Mesenchymal stem cell (in vitro differentiated cells and primary cell): Measurements from ENCODE around the gene BCAP31.
"Not testable (repeated sequence)": the region's sequence is repeated elsewhere in the genome, so short reads cannot be mapped to it uniquely, and the experiment has no call there.

ENCODE experiments used
- DNase-seq: peaks from one replicate; pipeline ENCODE4 v3.0.0-alpha.2; 2013
- H2AFZ ChIP-seq: one replicate; pipeline ENCODE4 v1.6.1; 2013; ENCODE audit warnings: low read depth, mild to moderate bottlenecking, control low read depth, inconsistent platforms, low read length, moderate library complexity
- H2AK5ac ChIP-seq: 2 replicates; pipeline ENCODE4 v1.6.1; 2013; ENCODE audit warnings: low read length, moderate library complexity, mild to moderate bottlenecking, inconsistent platforms; ENCODE audit not compliant: severe bottlenecking
- H2BK120ac ChIP-seq: one replicate; pipeline ENCODE4 v1.6.1; 2013; ENCODE audit warnings: low read depth, mild to moderate bottlenecking, inconsistent platforms, low read length, moderate library complexity
- H2BK12ac ChIP-seq, 2 experiments: one replicate each; pipeline ENCODE4 v1.6.1; 2013; ENCODE audit warnings: inconsistent platforms in 2 of 2, low read length in 2 of 2, mild to moderate bottlenecking in 2 of 2, moderate library complexity in 2 of 2, control low read depth in 1 of 2
- H2BK15ac ChIP-seq: one replicate; pipeline ENCODE4 v1.6.1; 2013; ENCODE audit warnings: mild to moderate bottlenecking, low read depth, inconsistent platforms; ENCODE audit not compliant: poor library complexity, severe bottlenecking
- H2BK5ac ChIP-seq: 2 replicates; pipeline ENCODE4 v1.6.1; 2013; ENCODE audit warnings: low read depth, mild to moderate bottlenecking, low read length, control low read depth, inconsistent platforms; ENCODE audit not compliant: poor library complexity, severe bottlenecking
- H3K14ac ChIP-seq, 2 experiments: one replicate each; pipeline ENCODE4 v1.6.1; 2013; ENCODE audit warnings: inconsistent platforms in 2 of 2, low read length in 2 of 2, control low read depth in 1 of 2, mild to moderate bottlenecking in 1 of 2, moderate library complexity in 1 of 2
- H3K18ac ChIP-seq, 2 experiments: one replicate each; pipeline ENCODE4 v1.6.1; 2013; ENCODE audit warnings: inconsistent platforms in 2 of 2, low read length in 2 of 2, control low read depth in 1 of 2, low read depth in 1 of 2, mild to moderate bottlenecking in 1 of 2
- H3K23ac ChIP-seq, 2 experiments: one replicate each; pipeline ENCODE4 v1.6.1; 2013; ENCODE audit warnings: inconsistent platforms in 2 of 2, low read length in 2 of 2, mild to moderate bottlenecking in 2 of 2, moderate library complexity in 2 of 2, control low read depth in 1 of 2
- H3K27ac ChIP-seq: 2 replicates; pipeline ENCODE4 v1.5.1; 2013; ENCODE audit warnings: mild to moderate bottlenecking, moderate library complexity, low read length, control low read depth, inconsistent platforms; ENCODE audit not compliant: poor library complexity, severe bottlenecking
- H3K27me3 ChIP-seq, 2 experiments: 2 replicates each; pipeline versions ENCODE4 v1.6.1 to v1.7.0; 2013; ENCODE audit warnings: low read length in 2 of 2, mild to moderate bottlenecking in 2 of 2, moderate library complexity in 2 of 2, control low read depth in 1 of 2, inconsistent platforms in 1 of 2; ENCODE audit not compliant: control insufficient read depth in 1 of 2, insufficient read depth in 1 of 2
- H3K36me3 ChIP-seq, 2 experiments: 2 replicates each; pipeline versions ENCODE4 v1.6.1 to v1.7.0; 2013; ENCODE audit warnings: low read length in 2 of 2, control low read depth in 1 of 2, inconsistent platforms in 1 of 2, low read depth in 1 of 2, mild to moderate bottlenecking in 1 of 2; ENCODE audit not compliant: insufficient read depth in 2 of 2, control insufficient read depth in 1 of 2
- H3K4ac ChIP-seq, 2 experiments: one replicate each; pipeline ENCODE4 v1.6.1; 2013; ENCODE audit warnings: inconsistent platforms in 2 of 2, low read length in 2 of 2, mild to moderate bottlenecking in 2 of 2, moderate library complexity in 2 of 2, control low read depth in 1 of 2, low read depth in 1 of 2
- H3K4me1 ChIP-seq: 2 replicates; pipeline ENCODE4 v1.6.1; 2013; ENCODE audit warnings: low read depth, low read length, control low read depth; ENCODE audit not compliant: control insufficient read depth, insufficient read depth
- H3K4me2 ChIP-seq: 2 replicates; pipeline ENCODE4 v1.6.1; 2013; ENCODE audit warnings: low read length, mild to moderate bottlenecking, inconsistent platforms; ENCODE audit not compliant: poor library complexity, severe bottlenecking
- H3K4me3 ChIP-seq, 2 experiments: 2 replicates each; pipeline versions ENCODE4 v1.5.1 to v1.7.0; 2013; ENCODE audit warnings: low read length in 2 of 2, mild to moderate bottlenecking in 2 of 2, control low read depth in 1 of 2, low read depth in 1 of 2; ENCODE audit not compliant: insufficient read depth in 1 of 2
- H3K79me1 ChIP-seq: replicated peaks from 2 replicates; pipeline ENCODE4 v1.6.1; 2013; ENCODE audit warnings: mild to moderate bottlenecking, control low read depth, low read length, inconsistent platforms; ENCODE audit not compliant: poor library complexity, severe bottlenecking
- H3K9ac ChIP-seq: 2 replicates; pipeline ENCODE4 v1.7.0; 2013; ENCODE audit warnings: mild to moderate bottlenecking, low read length, moderate library complexity
- H3K9me3 ChIP-seq: 2 replicates; pipeline ENCODE4 v1.7.0; 2013; ENCODE audit warnings: mild to moderate bottlenecking, low read length; ENCODE audit not compliant: control insufficient read depth
- H4K8ac ChIP-seq: one replicate; pipeline ENCODE4 v1.6.1; 2013; ENCODE audit warnings: inconsistent platforms, mild to moderate bottlenecking, low read length, moderate library complexity
- H4K91ac ChIP-seq: one replicate; pipeline ENCODE4 v1.6.1; 2013; ENCODE audit warnings: mild to moderate bottlenecking, low read length, inconsistent platforms
- WGBS: methylation state at CpG from one replicate; pipeline ENCODE4 v1.1.7; 2013; ENCODE audit warnings: mixed read lengths; 5-methylcytosine and 5-hydroxymethylcytosine counted together

The BCAP31 gene

GRCh38 chrX:153743468-153744209 is 19.5 kb upstream of the BCAP31 start:
- not testable (repeated sequence) for H3K4me1 ChIP-seq, H2BK5ac ChIP-seq, H2BK15ac ChIP-seq, H3K14ac ChIP-seq, H3K18ac ChIP-seq, H3K9ac ChIP-seq, H3K4me2 ChIP-seq, H3K27me3 ChIP-seq, H2AK5ac ChIP-seq, H3K23ac ChIP-seq, H2BK12ac ChIP-seq, H2AFZ ChIP-seq, H3K27ac ChIP-seq, H3K4ac ChIP-seq, H2BK120ac ChIP-seq, H3K79me1 ChIP-seq, DNase-seq, H3K9me3 ChIP-seq, H4K91ac ChIP-seq
- peak overlapping the region in 1 of 2 experiments; percentile 18 for H3K4me3 ChIP-seq
- peaks cover under 1 to 12% of the 10 kb centered on the region in 2 experiments for H3K36me3 ChIP-seq
- WGBS: 12% methylated on average over 9 of the region's 35 CpGs
- peak overlapping the region; percentile 69 for H4K8ac ChIP-seq

- not testable (repeated sequence) for H2BK12ac ChIP-seq, H3K4ac ChIP-seq, DNase-seq, H4K8ac ChIP-seq, H3K4me3 ChIP-seq, H3K4me2 ChIP-seq, H3K9ac ChIP-seq, H3K27ac ChIP-seq, H3K79me1 ChIP-seq, H3K4me1 ChIP-seq, H2BK5ac ChIP-seq, H2AFZ ChIP-seq, H3K27me3 ChIP-seq, H3K18ac ChIP-seq, H2BK15ac ChIP-seq, H2BK120ac ChIP-seq, H3K9me3 ChIP-seq, H2AK5ac ChIP-seq, H3K23ac ChIP-seq, H3K14ac ChIP-seq, H4K91ac ChIP-seq
- WGBS: 89% methylated on average over 3 of the region's 32 CpGs
- peaks cover 3 to 16% of the 10 kb centered on the region in 2 experiments for H3K36me3 ChIP-seq
Observed at GRCh38 chrX:153742796-153743467, 18.7 kb upstream of the BCAP31 start.

GRCh38 chrX:153742111-153742510 is 17.9 kb upstream of the BCAP31 start:
- WGBS: 97% methylated on average over 14 of the region's 14 CpGs
- not testable (repeated sequence) for H3K4me1 ChIP-seq, H3K14ac ChIP-seq

GRCh38 chrX:153741446-153741845 is 17.3 kb upstream of the BCAP31 start:
- Histone ChIP-seq H3K27ac (no peak overlapping the region), H3K14ac (no peak overlapping the region), H2BK5ac (no peak overlapping the region)

More at GRCh38 chrX:153742111-153742510, 17.9 kb upstream of the BCAP31 start:
- H3K23ac ChIP-seq, H4K8ac ChIP-seq, H2BK5ac ChIP-seq, H2AK5ac ChIP-seq, H3K79me1 ChIP-seq, H3K27me3 ChIP-seq, H3K4me2 ChIP-seq, H2AFZ ChIP-seq, H2BK15ac ChIP-seq, H4K91ac ChIP-seq, H3K9me3 ChIP-seq, H3K18ac ChIP-seq, H2BK12ac ChIP-seq, H2BK120ac ChIP-seq, H3K4ac ChIP-seq, H3K9ac ChIP-seq, H3K4me3 ChIP-seq, H3K27ac ChIP-seq, DNase-seq: not testable (repeated sequence)
- H3K36me3 ChIP-seq: peaks cover 9 to 21% of the 10 kb centered on the region in 2 experiments

More at GRCh38 chrX:153741446-153741845, 17.3 kb upstream of the BCAP31 start:
- Histone ChIP-seq H3K4me2 (no peak overlapping the region), H3K27me3 (peaks cover 0 to 4% of the 10 kb centered on the region in 2 experiments), H2BK120ac (no peak overlapping the region), H4K8ac (no peak overlapping the region), H3K79me1 (no peaks in the 10 kb centered on the region), H3K4me1 (peaks cover 5% of the 10 kb centered on the region), H3K23ac (no peak overlapping the region), H3K4ac (no peak overlapping the region), H2BK12ac (no peak overlapping the region), H4K91ac (no peak overlapping the region), H3K36me3 (peaks cover 11 to 27% of the 10 kb centered on the region in 2 experiments), H3K9me3 (no peaks in the 10 kb centered on the region), H3K9ac (no peak overlapping the region), H2AK5ac (no peak overlapping the region), H3K4me3 (no peak overlapping the region), H2AFZ (no peak overlapping the region), H3K18ac (no peak overlapping the region), H2BK15ac (peak overlapping the region; percentile 28)
- DNase-seq: no peak
- 93% methylated on average over 8 of the region's 14 CpGs for WGBS
